Measurements from ENCODE around the gene LAMC3.
A peak's percentile ranks its signal among the peaks of the same experiment; 100 is the strongest.

Gene LAMC3

DNA sequence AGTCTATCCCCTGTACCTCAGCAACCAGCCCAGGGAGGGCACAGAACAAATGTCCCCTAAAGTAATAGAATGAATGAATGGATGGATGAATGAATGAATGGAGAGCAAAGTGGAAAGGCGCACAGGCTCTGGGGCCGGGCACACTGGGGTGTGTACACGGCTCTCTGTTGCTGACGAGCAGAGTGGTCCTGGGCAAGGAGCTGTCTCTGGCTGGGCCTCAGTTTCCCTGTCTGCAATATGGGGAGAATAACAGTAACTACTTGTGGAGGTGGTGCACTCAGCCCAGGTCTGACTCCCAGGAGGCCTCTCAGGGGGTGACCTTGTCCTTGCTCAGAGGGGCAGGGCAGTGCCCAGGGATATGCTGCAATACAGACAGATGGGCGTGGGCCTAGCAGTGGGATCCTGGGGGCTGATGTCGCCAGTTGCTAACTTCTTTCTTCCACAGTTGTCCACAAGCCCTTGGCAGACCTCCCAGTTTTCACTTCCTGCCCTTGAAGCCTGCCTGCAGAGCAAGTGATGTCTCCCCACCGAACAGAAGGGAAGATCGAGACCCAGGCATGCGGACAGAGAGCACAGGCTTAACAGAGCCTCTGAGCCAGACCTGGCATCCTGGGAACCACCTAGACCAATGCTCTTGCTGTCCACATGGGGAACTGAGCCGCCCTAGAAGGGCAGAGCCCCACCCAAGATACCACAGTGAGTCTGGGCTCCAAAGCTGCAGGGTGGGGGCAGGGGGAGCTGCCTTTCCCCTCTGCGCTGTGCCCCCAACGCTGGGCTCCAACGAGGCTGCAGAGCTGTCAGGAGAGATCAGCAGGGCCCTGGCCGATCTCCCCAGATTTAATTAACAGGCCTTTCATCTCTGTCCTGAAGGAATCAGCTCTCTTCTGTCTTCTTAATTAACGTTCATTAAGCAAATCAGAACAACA is 13.6 kb upstream of the LAMC3 start:
- DNase-seq (ENCODE audit: low read depth in 2 of 2) = peak; percentile 47 to 67
- no peak overlapping the region for H3K4me3 ChIP-seq (replicated peaks in 1 of 2; ENCODE audit: low read depth in 2 of 2, low read length in 2 of 2)
- no peak for TF ChIP-seq CTCF (IDR thresholded peaks at IDR 0.05; ENCODE audit: low read depth, low read length)

GRCh38 chr9:130996205-130996604 is 12.8 kb upstream of the LAMC3 start:
- DNase-seq (ENCODE audit: low read depth in 2 of 2) = no peak
- TF ChIP-seq CTCF (IDR thresholded peaks at IDR 0.05; ENCODE audit: low read depth, low read length) = no peak
- H3K4me3 ChIP-seq (replicated peaks in 1 of 2; ENCODE audit: low read depth in 2 of 2, low read length in 2 of 2) = no peak overlapping the region

DNA sequence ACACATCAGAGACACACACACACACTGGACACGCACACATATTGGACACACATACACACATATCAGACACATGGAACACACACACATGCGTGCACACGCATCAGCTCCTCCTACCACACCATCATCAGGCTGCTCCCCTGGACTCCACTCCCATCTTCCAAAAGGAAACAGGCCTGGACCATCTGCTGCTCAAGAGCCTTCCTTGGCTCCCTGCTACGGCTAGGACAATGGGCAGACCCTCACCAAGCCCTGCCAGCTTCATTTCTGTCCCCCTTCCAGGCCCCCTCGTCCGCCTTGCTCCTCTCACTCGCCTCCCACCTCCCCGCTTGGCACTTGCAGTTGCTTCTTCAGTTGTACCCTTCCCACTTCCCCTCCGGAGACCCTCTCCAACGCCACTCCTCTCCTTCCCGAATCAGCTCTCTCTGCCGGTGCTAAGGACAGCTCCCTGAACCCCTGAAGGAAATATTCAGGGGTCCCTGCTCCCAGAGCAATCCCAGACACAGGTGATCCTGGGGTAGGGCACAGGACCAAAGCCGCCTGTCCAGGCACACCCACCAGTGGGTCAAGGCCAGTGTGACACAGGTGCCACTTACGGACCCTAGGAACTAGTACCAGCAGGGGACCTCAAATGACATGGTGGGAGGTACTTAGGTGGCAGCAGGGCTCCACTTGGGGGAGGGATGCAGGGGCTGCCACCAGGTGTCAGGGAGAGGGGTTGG is 12.1 kb upstream of the LAMC3 start:
- no peak overlapping the region for H3K4me3 ChIP-seq (replicated peaks in 1 of 2; ENCODE audit: low read depth in 2 of 2, low read length in 2 of 2)
- no peak for TF ChIP-seq CTCF (IDR thresholded peaks at IDR 0.05; ENCODE audit: low read depth, low read length)
- DNase-seq (ENCODE audit: low read depth in 2 of 2) = no peak

GRCh38 chr9:130997395-130997684 is 11.6 kb upstream of the LAMC3 start:
- DNase-seq (ENCODE audit: low read depth in 2 of 2) = no peak
- no peak overlapping the region for H3K4me3 ChIP-seq (replicated peaks in 1 of 2; ENCODE audit: low read depth in 2 of 2, low read length in 2 of 2)
- TF ChIP-seq CTCF (IDR thresholded peaks at IDR 0.05; ENCODE audit: low read depth, low read length) = no peak

DNA sequence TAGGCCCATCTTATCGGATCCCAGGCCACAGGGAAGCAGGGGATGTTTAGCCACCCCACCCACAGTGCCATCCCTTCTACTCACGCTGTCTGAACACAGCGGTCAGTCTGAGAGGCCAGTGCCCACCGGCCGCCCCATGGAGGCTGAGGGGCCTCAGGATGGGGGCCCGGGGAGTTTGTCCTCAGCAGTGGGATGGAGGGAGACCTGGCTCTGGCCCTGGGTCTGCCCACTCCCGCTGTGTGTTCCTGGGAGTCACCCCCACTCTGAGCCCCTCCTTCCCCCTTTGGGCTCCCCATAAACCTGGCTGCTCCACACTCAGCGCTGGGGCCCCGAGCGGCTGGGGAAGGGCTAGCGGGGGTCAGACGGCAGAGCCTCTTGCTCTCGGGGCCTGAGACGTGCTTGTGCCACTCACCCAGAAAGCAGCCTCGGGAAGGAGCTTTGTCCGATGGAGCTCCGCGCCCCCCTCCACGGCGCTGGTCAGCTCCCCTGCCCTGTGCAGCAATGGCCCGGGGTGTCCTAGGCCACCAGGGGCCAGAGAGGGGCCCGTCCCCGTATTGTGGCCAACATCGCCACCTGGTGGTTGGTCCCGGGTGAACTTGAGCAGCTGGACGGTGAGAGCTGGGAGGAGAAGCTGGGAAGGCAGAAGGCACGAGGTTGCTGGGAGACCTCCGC is 10.9 kb upstream of the LAMC3 start:
- peak; percentile 85 for TF ChIP-seq CTCF (IDR thresholded peaks at IDR 0.05; ENCODE audit: low read depth, low read length)
- peak; percentile 67 to 69 for DNase-seq (ENCODE audit: low read depth in 2 of 2)

DNA sequence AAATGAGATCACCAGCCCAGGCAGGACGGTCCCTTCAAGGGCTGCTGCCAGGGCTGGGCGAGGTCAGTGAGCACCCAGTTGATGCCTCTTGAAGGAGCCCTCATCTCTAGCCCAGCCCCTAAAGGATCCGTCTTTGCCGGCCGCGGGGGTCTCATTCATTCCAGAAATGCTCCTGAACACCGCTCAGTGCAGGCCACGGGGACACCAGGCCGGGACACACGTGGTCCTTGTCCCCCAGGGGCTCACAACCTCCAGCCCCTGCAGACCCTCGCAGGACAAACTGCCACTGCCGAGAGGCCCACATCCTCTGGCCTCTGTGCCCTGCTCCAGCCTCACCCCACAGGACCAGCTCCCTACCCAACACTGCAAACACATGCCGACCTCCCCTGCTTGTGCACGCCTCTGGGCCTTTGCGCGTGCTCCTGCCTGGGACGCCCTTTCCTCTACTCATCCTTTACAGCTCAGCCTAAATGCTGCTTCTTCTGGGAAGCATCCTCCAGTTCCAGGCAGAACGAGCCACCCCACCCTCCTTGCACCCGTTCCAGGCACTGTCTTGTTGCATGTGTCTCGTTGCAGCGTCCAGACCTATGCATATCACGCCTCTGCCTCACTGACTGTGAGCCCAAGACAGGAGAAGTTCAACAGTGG is 10.3 kb upstream of the LAMC3 start:
- no peak for TF ChIP-seq CTCF (IDR thresholded peaks at IDR 0.05; ENCODE audit: low read depth, low read length)
- DNase-seq (ENCODE audit: low read depth in 2 of 2) = no peak
- H3K4me3 ChIP-seq (replicated peaks in 1 of 2; ENCODE audit: low read depth in 2 of 2, low read length in 2 of 2) = no peak overlapping the region

More for the DNA sequence above, 10.9 kb upstream of the LAMC3 start:
- no peak overlapping the region for H3K4me3 ChIP-seq (replicated peaks in 1 of 2; ENCODE audit: low read depth in 2 of 2, low read length in 2 of 2)

All from cardiac fibroblast (primary cell).